ENCODE results near the gene TNFAIP8L3. TPM values are rescaled to one million over a fixed set of nuclear protein-coding genes. Genes with fewer than 3 reads are reported as not detected.
"Not testable (repeated sequence)": the region's sequence is repeated elsewhere in the genome, so short reads cannot be mapped to it uniquely, and the experiment has no call there.

TNFAIP8L3 gene
- total RNA-seq, 1 donor from 2014 or later, result 30.9 TPM

DNA sequence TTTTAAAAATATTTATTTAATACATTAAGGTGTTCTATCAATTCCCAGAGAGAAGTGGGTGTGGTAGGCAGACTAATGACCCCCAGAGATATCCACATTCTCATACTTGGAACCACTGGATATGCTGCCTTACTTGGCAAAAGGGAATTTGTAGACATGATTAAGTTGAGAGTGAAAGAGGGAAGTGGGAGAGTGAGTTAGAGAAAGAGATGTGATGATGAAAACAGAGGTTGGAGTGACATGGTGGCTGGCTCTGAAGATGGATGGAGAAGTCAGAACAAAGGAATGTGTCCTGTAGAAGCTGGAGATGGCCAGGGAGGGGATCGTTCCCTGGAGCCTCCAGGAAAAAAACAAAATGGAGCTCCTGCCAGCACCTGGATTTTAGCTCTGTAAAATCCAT, 32.0 kb downstream of the TNFAIP8L3 start:
- DNase-seq (ENCODE audit: low read depth), result no peak

GRCh38 chr15:51060030-51060673, 34.6 kb downstream of the TNFAIP8L3 start:
- DNase-seq (ENCODE audit: low read depth), result no peak

- no peak for DNase-seq (ENCODE audit: low read depth)
Observed at GRCh38 chr15:51054535-51054934, 40.2 kb downstream of the TNFAIP8L3 start.

DNA sequence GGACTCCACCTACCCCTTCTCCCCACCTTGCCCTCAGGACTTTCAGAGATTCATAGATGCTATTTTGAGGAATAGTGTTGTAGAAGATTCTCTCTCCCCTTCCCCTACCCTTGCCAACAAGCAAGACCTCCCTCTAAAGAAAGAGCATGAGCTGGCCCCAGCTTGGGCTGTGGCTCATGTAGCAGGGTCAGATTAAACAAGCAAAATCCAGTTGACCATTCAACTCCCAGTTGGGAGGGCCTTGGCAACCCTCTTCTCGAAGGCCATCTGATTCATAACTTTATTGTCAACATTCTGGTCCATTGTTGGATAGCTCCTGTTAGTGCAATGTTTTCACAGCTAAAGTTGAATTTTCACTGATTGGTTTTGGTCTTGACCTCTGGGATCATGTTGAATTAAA, 41.1 kb downstream of the TNFAIP8L3 start:
- DNase-seq (ENCODE audit: low read depth), result no peak

GRCh38 chr15:51051776-51052175, 42.9 kb downstream of the TNFAIP8L3 start:
- peak; percentile 95 for DNase-seq (ENCODE audit: low read depth)

DNA sequence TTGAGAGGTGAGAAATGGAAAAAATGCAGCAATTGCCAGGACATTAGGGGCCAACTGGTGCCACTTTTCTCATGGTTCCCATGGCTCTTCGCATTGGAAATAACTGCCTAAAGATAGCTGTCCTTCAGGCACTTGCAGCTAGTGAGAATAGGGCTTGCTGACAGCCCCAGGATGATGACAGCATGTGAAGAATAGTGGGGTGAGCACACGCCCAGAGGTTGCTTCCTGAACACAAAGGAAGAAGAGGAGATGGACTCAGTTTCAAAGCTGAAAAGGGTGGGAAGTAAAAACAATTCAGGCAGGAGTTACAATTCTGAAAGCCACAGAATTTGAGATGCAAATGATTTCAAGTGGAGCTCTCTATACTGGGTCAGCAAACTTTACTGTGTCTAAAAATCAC, 45.6 kb downstream of the TNFAIP8L3 start:
- no peak for DNase-seq (ENCODE audit: low read depth)

DNA sequence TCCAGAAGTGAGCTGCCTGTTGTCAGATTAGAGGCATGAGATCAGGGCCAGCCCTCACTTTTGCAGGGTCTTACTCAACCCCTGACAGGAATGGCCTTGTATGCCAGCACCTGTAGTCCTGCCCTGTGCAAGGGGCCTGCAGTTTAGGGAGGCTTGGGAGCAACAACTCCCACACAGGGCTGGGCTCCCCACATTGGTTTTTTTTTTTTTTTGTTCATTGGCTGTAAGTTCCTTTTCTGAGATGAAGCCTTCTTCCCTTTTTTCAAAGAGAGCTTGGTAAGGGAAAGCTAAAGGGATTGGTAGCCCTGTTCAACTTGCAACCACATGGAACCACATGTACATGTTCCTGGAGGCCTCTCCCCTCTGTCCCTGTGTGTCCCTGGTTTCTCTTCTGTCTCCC, 46.4 kb downstream of the TNFAIP8L3 start:
- DNase-seq (ENCODE audit: low read depth), result no peak

GRCh38 chr15:51046799-51047449, 47.8 kb downstream of the TNFAIP8L3 start:
- DNase-seq (ENCODE audit: low read depth), result no peak

GRCh38 chr15:51046016-51046415, 48.7 kb downstream of the TNFAIP8L3 start:
- DNase-seq (ENCODE audit: low read depth), result no peak

DNA sequence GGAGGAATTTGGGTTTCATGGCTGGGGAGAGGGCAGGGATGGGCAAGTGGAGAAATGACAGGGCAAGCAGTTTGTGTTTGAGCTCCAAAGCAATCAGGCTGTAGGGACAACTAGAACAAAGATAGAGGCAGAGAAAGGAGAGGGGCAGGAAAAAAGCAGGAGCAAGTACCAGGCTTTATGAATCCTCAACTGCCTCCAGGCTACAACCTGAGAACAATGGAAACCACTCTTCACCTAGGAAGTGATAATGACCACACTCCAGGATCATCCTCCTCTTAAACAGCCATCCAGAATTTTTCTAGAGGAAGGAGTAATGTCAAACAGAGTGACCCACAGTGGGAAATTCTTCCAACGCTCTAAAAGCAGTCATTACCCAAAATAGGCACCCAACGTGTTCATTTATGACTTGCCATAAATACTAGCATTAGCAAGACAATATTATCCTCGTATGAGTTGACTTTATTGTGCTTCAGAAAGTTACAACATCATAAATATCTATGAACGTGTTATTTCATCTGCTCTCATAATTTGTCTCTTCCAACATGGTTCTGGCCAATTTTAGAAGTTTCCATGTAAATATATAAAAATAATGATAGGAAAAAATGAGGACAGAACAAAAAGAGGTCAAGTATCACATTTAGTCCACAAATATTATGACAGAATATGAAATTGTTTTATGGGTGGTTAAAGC, 50.5 kb downstream of the TNFAIP8L3 start:
- DNase-seq (ENCODE audit: low read depth), result no peak

DNA sequence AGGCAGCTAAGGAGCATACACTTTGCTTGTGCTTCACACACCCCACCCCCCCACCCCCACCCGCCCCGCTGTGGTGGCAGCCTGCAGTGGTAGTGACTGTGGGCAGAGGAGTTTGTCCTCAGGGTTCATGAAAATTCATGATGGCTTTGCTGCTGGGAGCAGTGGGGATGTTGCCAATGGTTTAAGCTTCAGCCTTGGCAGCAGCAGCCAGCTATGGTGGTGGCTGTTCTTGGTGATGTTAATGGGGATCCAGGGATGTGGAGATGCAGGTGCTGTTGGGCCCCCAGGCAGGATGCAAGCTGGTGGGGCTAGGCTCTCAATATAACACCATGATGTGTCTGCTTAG, 55.8 kb downstream of the TNFAIP8L3 start:
- DNase-seq (ENCODE audit: low read depth), result no peak

DNA sequence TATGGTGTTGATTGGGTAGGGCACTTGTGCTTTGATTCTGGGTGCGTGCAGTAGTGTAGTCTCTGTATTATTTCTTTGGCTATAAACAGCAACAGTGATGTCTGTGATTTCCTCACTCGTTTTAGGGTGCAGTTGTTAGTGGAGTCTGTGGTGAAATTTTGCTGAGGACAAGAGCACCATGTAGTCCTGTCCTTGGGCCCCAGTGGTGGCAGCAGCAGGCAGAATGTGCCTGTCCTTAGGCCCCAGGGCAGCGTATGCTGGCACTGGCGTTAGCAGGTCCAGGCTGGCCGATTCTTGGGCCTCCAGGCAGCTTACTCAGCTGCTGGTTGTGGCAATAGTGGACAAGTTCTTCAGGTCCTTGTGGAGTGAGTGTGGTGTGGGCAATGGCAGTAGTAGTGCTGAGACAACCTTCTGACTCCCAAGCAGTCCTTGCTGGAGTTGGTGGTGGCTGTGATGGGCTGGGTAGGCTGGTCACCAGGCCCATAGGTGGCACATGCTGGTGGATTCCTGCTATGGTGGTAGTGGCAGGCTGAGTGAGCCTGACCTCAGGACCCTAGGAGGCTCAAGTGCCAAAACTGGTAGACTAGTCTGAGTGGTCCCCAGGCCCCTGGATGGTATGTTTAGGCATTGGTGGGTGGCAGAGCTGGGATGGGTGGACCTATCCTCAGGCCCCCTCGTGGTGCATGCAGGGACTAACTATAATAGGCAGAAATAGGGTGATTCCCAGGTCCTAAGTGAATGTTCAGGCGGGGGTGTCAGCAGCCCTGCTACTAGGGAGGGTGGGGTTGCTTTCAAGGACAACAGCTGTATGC, 56.3 kb downstream of the TNFAIP8L3 start:
- no peak for DNase-seq (ENCODE audit: low read depth)

GRCh38 chr15:51037474-51037873, 57.2 kb downstream of the TNFAIP8L3 start:
- DNase-seq (ENCODE audit: low read depth), result not testable (repeated sequence)

DNA sequence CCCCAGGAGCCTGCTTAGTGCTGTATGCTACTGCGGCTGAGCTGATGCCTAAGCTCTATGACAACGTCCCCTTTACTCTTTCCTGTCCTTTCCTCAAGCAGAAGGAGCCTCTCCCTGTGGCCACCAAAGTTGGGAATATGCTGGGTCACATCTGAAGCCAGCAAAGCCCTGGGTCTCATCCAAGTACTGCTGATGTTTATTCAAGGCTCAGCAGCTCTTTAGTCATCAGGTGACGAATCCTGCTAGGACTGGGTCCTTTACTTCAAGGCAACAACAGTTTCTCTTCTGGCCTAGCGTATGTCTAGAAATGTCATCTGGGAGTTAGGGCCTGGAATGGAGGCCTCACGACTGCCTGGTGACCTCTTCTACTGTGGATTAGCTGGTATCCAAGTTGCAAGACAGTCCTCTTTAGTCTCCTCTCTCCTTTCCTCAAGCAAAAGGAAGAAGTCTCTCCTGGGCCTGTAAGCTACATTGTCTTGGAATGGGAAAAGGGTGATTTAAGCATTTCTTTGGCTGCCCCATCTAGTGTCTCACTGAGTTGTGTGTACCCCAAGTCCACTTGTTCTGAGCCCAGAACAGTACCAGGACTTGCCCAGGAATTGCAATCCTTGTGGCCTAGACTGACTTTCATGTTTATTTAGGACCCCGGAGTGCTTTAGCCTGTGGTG, 63.9 kb downstream of the TNFAIP8L3 start:
- peak; percentile 84 for DNase-seq (ENCODE audit: low read depth)

GRCh38 chr15:51025454-51025846, 69.3 kb downstream of the TNFAIP8L3 start:
- peak; percentile 87 for DNase-seq (ENCODE audit: low read depth)

DNA sequence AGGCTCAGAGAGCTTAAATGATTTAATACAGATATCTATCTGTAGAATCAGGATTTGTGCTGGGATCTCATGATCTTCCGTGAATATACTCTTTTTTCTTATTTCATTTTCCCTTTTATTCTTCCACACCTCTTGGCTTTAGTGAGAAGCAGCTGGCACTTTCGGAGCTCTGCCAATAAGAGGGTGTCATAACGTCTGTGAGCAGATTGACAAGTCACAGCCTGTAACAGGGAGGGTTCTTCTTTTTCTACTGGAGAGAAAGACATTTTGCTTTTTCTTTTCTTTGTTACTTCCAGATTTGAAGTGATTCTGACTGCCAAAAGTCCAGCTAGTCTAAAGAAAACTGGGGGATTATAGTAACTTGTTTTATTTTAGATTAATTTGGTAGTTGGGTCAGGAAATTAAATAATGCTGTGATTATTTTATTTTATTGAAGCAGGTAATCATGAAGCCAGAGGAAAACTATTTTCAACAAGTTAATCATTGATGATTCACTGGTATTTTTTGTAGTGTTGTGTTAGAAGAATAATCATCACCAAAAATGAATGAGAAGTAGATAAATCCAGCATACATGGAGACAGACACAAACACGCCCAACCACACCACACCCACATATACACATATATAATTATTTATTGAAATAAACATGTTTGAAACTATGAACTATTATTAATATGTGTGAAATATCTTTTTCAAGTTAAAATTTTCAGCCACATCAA, 69.8 kb downstream of the TNFAIP8L3 start:
- peak; percentile 95 for DNase-seq (ENCODE audit: low read depth)

- DNase-seq (ENCODE audit: low read depth), result no peak
Observed at GRCh38 chr15:51023499-51023898, 71.2 kb downstream of the TNFAIP8L3 start.

GRCh38 chr15:51022206-51022605, 72.5 kb downstream of the TNFAIP8L3 start:
- no peak for DNase-seq (ENCODE audit: low read depth)

DNA sequence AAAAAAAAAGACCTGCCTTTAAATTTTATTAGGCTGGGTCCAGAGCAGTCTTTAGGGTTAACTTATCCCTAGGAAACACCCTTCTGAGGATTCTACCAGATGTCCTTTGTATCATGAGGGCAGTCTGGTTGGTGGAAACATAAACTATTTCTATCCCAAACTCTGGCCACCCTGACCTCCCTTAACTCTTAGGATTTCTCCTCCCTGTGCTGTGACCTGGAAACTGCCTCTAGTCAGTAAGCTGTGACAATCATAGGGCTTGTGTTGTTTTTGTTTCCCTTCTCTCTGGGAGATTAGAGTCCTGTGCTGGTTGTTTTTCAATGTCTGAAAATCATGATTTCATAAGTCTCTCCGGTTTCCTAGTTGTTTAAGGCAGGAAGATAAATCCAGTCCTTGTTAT, 78.1 kb downstream of the TNFAIP8L3 start:
- no peak for DNase-seq (ENCODE audit: low read depth)

DNA sequence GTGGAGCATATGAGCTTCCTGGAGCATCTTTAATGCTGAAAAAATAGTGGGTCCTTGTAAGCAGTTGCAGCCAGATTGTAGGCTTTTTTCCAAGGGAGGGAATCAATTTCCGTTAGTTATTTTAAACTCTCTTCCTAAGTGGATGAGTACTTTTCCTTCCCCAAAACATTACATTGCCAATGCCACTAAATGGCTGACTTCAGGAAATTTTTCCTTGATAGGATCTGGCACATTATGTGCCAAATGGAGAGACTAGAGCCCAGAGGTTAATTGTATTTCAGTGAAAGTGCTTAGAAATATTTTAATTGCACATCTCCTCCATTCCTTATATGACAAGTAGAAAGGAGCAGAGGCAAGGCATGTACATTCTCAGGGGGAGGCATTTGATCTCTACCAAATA, 83.5 kb downstream of the TNFAIP8L3 start:
- DNase-seq (ENCODE audit: low read depth), result no peak

Measured in myocyte (in vitro differentiated cells).